Measurements from ENCODE around the gene WWOX. TPM values are rescaled to one million over a fixed set of nuclear protein-coding genes. Genes with fewer than 3 reads are reported as not detected.

WWOX gene
- total RNA-seq, 3 donors from 2014 or later (not counting 1 experiment from before 2014, with no cell fraction given), result 21.0 to 29.8 (median 27.0) TPM

DNA sequence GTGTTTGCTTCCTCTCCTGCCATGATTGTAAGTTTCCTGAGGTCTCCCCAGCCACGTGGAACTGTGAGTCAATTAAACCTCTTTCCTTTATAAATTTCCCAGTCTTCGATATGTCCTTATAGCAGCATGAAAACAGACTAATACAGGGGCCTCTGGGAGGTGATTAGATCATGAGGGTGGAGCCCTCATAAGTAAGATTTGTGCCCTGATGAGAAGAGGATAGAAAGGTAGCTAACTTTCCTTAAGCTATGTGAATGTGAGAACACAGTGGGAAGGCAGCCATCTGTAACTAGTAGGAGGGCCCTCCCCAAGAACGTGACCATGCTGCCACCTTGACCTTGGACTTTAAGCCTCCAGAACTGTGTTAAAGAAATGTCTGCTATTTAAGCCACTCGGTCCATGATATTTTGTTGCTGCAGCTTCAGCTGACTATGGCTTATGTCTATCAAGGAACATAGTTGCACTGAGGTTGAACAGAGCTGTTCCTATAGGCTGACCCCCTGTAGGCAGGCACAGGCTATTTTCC is 30.7 kb downstream of the WWOX start:
- no peak overlapping the region for H3K27ac ChIP-seq (ENCODE audit: low read length)
- no peak overlapping the region for H3K27ac Mint-ChIP-seq
- H3K27me3 Mint-ChIP-seq (ENCODE audit: low read depth in 2 of 2), result no peaks in the 10 kb centered on the region
- no peak overlapping the region for H3K4me3 ChIP-seq (ENCODE audit: low read length)
- intact Hi-C loops (cut with micrococcal nuclease), result loop anchor here (10.0 kb wide), 1 partner anchor 1475 kb away; the partner anchor contains the start of gene MAF
- no peaks in the 10 kb centered on the region for H3K9me3 ChIP-seq (ENCODE audit: control insufficient read depth, insufficient read depth, low read length)
- peaks cover 4% of the 10 kb centered on the region for H3K4me1 ChIP-seq (ENCODE audit: control insufficient read depth, insufficient read depth, low read length)
- ATAC-seq, result no peak
- H3K9me3 Mint-ChIP-seq, result no peaks in the 10 kb centered on the region
- no peaks in the 10 kb centered on the region for H3K36me3 ChIP-seq (ENCODE audit: control insufficient read depth, insufficient read depth, low read length)
- no peaks in the 10 kb centered on the region for H3K27me3 ChIP-seq (ENCODE audit: control insufficient read depth, insufficient read depth, low read length)
- H3K4me3 Mint-ChIP-seq, result no peak overlapping the region
- TF ChIP-seq, protein P1, sequence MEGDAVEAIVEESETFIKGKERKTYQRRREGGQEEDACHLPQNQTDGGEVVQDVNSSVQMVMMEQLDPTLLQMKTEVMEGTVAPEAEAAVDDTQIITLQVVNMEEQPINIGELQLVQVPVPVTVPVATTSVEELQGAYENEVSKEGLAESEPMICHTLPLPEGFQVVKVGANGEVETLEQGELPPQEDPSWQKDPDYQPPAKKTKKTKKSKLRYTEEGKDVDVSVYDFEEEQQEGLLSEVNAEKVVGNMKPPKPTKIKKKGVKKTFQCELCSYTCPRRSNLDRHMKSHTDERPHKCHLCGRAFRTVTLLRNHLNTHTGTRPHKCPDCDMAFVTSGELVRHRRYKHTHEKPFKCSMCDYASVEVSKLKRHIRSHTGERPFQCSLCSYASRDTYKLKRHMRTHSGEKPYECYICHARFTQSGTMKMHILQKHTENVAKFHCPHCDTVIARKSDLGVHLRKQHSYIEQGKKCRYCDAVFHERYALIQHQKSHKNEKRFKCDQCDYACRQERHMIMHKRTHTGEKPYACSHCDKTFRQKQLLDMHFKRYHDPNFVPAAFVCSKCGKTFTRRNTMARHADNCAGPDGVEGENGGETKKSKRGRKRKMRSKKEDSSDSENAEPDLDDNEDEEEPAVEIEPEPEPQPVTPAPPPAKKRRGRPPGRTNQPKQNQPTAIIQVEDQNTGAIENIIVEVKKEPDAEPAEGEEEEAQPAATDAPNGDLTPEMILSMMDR (IDR thresholded peaks at IDR 0.05), result no peak
- peaks cover 9% of the 10 kb centered on the region in 2 donors for H3K4me1 Mint-ChIP-seq
- DNase-seq, result no peak
- no peaks in the 10 kb centered on the region for H3K36me3 Mint-ChIP-seq
- WGBS (ENCODE audit: insufficient coverage), result 92% methylated on average over 4 of the region's 4 CpGs

DNA sequence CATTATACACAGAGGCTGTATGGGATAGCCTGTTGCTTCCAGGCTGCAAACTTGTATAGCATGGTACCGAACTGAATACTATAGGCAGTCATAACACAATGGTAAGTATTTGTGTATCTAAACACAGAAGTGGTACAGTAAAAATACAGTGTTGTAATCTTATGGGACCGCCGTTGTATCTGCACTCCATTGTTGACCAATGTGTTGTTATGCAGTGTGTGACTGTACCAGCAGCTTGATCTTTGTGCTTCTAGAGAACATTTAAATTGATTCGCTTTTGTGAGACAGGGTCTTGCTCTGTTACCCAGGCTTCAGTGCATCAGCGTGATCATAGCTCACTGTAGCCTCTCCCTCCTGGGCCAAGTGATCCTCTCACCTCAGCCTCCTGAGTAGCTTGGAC is 31.5 kb downstream of the WWOX start:
- Histone ChIP-seq H3K27ac (ENCODE audit: low read length) (no peak overlapping the region), H3K36me3 (ENCODE audit: control insufficient read depth, insufficient read depth, low read length) (no peaks in the 10 kb centered on the region), H3K4me1 (ENCODE audit: control insufficient read depth, insufficient read depth, low read length) (peaks cover 4% of the 10 kb centered on the region), H3K9me3 (ENCODE audit: control insufficient read depth, insufficient read depth, low read length) (no peaks in the 10 kb centered on the region), H3K27me3 (ENCODE audit: control insufficient read depth, insufficient read depth, low read length) (no peaks in the 10 kb centered on the region), H3K4me3 (ENCODE audit: low read length) (no peak overlapping the region)
- ATAC-seq (no peak), DNase-seq (no peak)
- intact Hi-C loops (cut with micrococcal nuclease), result loop anchor here (10.0 kb wide), 1 partner anchor 1474 kb away; the partner anchor contains the start of gene MAF
- Mint-ChIP-seq H3K9me3 (no peaks in the 10 kb centered on the region), H3K27me3 (ENCODE audit: low read depth in 2 of 2) (no peaks in the 10 kb centered on the region), H3K4me3 (no peak overlapping the region), H3K36me3 (no peaks in the 10 kb centered on the region), H3K4me1 (peaks cover 17% of the 10 kb centered on the region in 2 donors), H3K27ac (no peak overlapping the region)
- 91% methylated on average over 5 of the region's 5 CpGs for WGBS (ENCODE audit: insufficient coverage)
- TF ChIP-seq, protein P1 (IDR thresholded peaks at IDR 0.05), result no peak

DNA sequence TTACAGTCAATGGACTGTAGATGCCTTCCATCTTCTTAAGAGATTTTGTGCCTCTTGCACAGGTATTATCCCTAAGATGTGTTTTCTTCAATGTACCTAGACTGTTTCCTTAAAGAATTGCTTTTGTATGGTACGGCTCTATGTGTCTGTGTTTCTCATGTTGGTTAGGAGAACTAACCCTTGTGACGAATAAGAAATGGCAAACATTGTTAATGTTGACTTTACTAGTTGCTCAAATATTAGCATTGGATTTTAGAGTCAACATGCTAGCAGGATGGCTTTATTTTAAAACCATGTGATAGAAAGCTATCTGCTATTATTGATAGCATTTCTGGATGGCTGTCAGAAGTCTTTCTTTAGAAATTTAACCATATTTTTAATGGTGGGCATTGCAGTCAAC is 34.5 kb downstream of the WWOX start:
- H3K4me3 Mint-ChIP-seq, result no peak overlapping the region
- H3K9me3 ChIP-seq (ENCODE audit: control insufficient read depth, insufficient read depth, low read length), result no peaks in the 10 kb centered on the region
- intact Hi-C loops (cut with micrococcal nuclease), result loop anchor here (10.0 kb wide), 1 partner anchor 1471 kb away; the partner anchor contains the start of gene MAF
- H3K4me1 Mint-ChIP-seq, result peaks cover 27 to 37% of the 10 kb centered on the region in 2 donors
- no peaks in the 10 kb centered on the region for H3K36me3 Mint-ChIP-seq
- H3K4me3 ChIP-seq (ENCODE audit: low read length), result no peak overlapping the region
- no peak for ATAC-seq
- H3K27ac ChIP-seq (ENCODE audit: low read length), result no peak overlapping the region
- peaks cover 4% of the 10 kb centered on the region for H3K4me1 ChIP-seq (ENCODE audit: control insufficient read depth, insufficient read depth, low read length)
- no peaks in the 10 kb centered on the region for H3K9me3 Mint-ChIP-seq
- TF ChIP-seq, protein P1 (IDR thresholded peaks at IDR 0.05), result no peak
- H3K27ac Mint-ChIP-seq, result no peak overlapping the region
- no peak for DNase-seq
- 97% methylated on average over 2 of the region's 2 CpGs for WGBS (ENCODE audit: insufficient coverage)
- H3K27me3 ChIP-seq (ENCODE audit: control insufficient read depth, insufficient read depth, low read length), result no peaks in the 10 kb centered on the region
- no peaks in the 10 kb centered on the region for H3K27me3 Mint-ChIP-seq (ENCODE audit: low read depth in 2 of 2)
- no peaks in the 10 kb centered on the region for H3K36me3 ChIP-seq (ENCODE audit: control insufficient read depth, insufficient read depth, low read length)

Data from natural killer cell (primary cell).